Stimulated activated CD8-positive, alpha-beta memory T cell treated with anti-CD3 and anti-CD28 coated beads, Interleukin-15, amount 100 ng/mL, for 24 hours (primary cell): ENCODE data around the gene PSORS1C2.

Source experiments
- DNase-seq: peaks from one replicate; pipeline ENCODE4 v3.0.0-alpha.2; 2020; ENCODE audit warnings: low read depth

The PSORS1C2 gene

GRCh38 chr6:31140643-31141042, 1.8 kb upstream of the PSORS1C2 start:
- DNase-seq = no peak

- DNase-seq = no peak
Measured at GRCh38 chr6:31139599-31139998, 733 bp upstream of the PSORS1C2 start.

- DNase-seq = no peak
Measured at GRCh38 chr6:31135710-31136109, 3.2 kb downstream of the PSORS1C2 start.

GRCh38 chr6:31132806-31133205, 6.1 kb downstream of the PSORS1C2 start:
- DNase-seq = no peak

- DNase-seq = no peak
Measured at GRCh38 chr6:31131595-31131994, 7.3 kb downstream of the PSORS1C2 start.

GRCh38 chr6:31130751-31131150, 8.1 kb downstream of the PSORS1C2 start:
- no peak for DNase-seq

GRCh38 chr6:31129130-31129529, 9.7 kb downstream of the PSORS1C2 start:
- no peak for DNase-seq

- DNase-seq = peak; percentile 40
Measured at GRCh38 chr6:31128093-31128676, 10.7 kb downstream of the PSORS1C2 start.

- no peak for DNase-seq
Measured at GRCh38 chr6:31126396-31127175, 12.3 kb downstream of the PSORS1C2 start.

- DNase-seq = no peak
Measured at GRCh38 chr6:31125586-31126363, 13.1 kb downstream of the PSORS1C2 start.

- no peak for DNase-seq
Measured at GRCh38 chr6:31125162-31125561, 13.7 kb downstream of the PSORS1C2 start.

GRCh38 chr6:31122791-31123706, 15.8 kb downstream of the PSORS1C2 start:
- DNase-seq = no peak

GRCh38 chr6:31121131-31121790, 17.6 kb downstream of the PSORS1C2 start:
- DNase-seq = no peak

GRCh38 chr6:31120151-31120915, 18.5 kb downstream of the PSORS1C2 start, which contains the start of gene CDSN:
Gene CDSN, minus strand, starts transcription at chr6:31120446. Its CDS starts 27 bp downstream, at chr6:31120419.
- no peak for DNase-seq

GRCh38 chr6:31118178-31118577, 20.7 kb downstream of the PSORS1C2 start:
- no peak for DNase-seq

GRCh38 chr6:31116661-31117385, 22.0 kb downstream of the PSORS1C2 start:
- DNase-seq = no peak

GRCh38 chr6:31115941-31116560, 22.8 kb downstream of the PSORS1C2 start:
- no peak for DNase-seq

GRCh38 chr6:31114970-31115849, 23.7 kb downstream of the PSORS1C2 start:
- no peak for DNase-seq
